Duodenal mucosa (tissue), 2 donors: Measurements from ENCODE around the gene DDX23.

Experiments
- H3K27ac ChIP-seq: one replicate; pipeline ENCODE4 v1.7.0; 2013; ENCODE audit warnings: low read depth, low read length
- H3K27me3 ChIP-seq, 2 donors: one replicate each; pipeline ENCODE4 v1.7.0; 2013; ENCODE audit warnings: low read length in 2 of 2, control low read depth in 1 of 2; ENCODE audit not compliant: insufficient read depth in 2 of 2, control insufficient read depth in 1 of 2
- H3K36me3 ChIP-seq, 2 donors: one replicate each; pipeline ENCODE4 v1.7.0; 2013; ENCODE audit warnings: low read length in 2 of 2, control low read depth in 1 of 2; ENCODE audit not compliant: insufficient read depth in 2 of 2, control insufficient read depth in 1 of 2
- H3K4me1 ChIP-seq, 2 donors: one replicate each; pipeline ENCODE4 v1.7.0; 2013; ENCODE audit warnings: low read length in 2 of 2, control low read depth in 1 of 2; ENCODE audit not compliant: insufficient read depth in 2 of 2, control insufficient read depth in 1 of 2
- H3K4me3 ChIP-seq, 2 donors: one replicate each; pipeline ENCODE4 v1.7.0; 2013; ENCODE audit warnings: low read length in 2 of 2, low read depth in 1 of 2
- H3K9ac ChIP-seq, 2 donors: one replicate each; pipeline ENCODE4 v1.7.0; 2013; ENCODE audit warnings: low read length in 2 of 2, low read depth in 1 of 2
- H3K9me3 ChIP-seq, 2 donors: one replicate each; pipeline ENCODE4 v1.7.0; 2013; ENCODE audit warnings: low read length in 2 of 2, control low read depth in 1 of 2; ENCODE audit not compliant: control insufficient read depth in 1 of 2

Gene DDX23

GRCh38 chr12:48826209-48826855 is 25.6 kb downstream of the DDX23 start:
- Histone ChIP-seq H3K9ac (no peak overlapping the region), H3K27ac (no peak overlapping the region), H3K4me1 (peaks cover 9 to 11% of the 10 kb centered on the region in 2 donors), H3K9me3 (no peaks in the 10 kb centered on the region), H3K27me3 (no peaks in the 10 kb centered on the region), H3K4me3 (no peak overlapping the region), H3K36me3 (peaks cover 38 to 66% of the 10 kb centered on the region in 2 donors)

- Histone ChIP-seq H3K27ac (no peak overlapping the region), H3K9ac (no peak overlapping the region), H3K36me3 (peaks cover 24 to 52% of the 10 kb centered on the region in 2 donors), H3K27me3 (no peaks in the 10 kb centered on the region), H3K4me1 (peaks cover 9 to 11% of the 10 kb centered on the region in 2 donors), H3K9me3 (no peaks in the 10 kb centered on the region), H3K4me3 (no peak overlapping the region)
Observed at GRCh38 chr12:48824905-48825304, 27.1 kb downstream of the DDX23 start.

GRCh38 chr12:48824112-48824511 is 27.9 kb downstream of the DDX23 start:
- Histone ChIP-seq H3K4me3 (no peak overlapping the region), H3K9ac (no peak overlapping the region), H3K27me3 (no peaks in the 10 kb centered on the region), H3K36me3 (peaks cover 16 to 46% of the 10 kb centered on the region in 2 donors), H3K9me3 (no peaks in the 10 kb centered on the region), H3K27ac (no peak overlapping the region), H3K4me1 (peaks cover 10 to 11% of the 10 kb centered on the region in 2 donors)

GRCh38 chr12:48823281-48823680 is 28.7 kb downstream of the DDX23 start:
- peaks cover 11 to 14% of the 10 kb centered on the region in 2 donors for H3K4me1 ChIP-seq
- no peak overlapping the region for H3K27ac ChIP-seq
- no peaks in the 10 kb centered on the region for H3K27me3 ChIP-seq
- no peak overlapping the region for H3K4me3 ChIP-seq
- no peaks in the 10 kb centered on the region for H3K9me3 ChIP-seq
- no peak overlapping the region for H3K9ac ChIP-seq
- H3K36me3 ChIP-seq: peaks cover 8 to 38% of the 10 kb centered on the region in 2 donors

- Histone ChIP-seq H3K4me1 (peaks cover 14 to 19% of the 10 kb centered on the region in 2 donors), H3K9me3 (no peaks in the 10 kb centered on the region), H3K27me3 (no peaks in the 10 kb centered on the region), H3K9ac (no peak overlapping the region), H3K36me3 (peaks cover 7 to 33% of the 10 kb centered on the region in 2 donors), H3K4me3 (no peak overlapping the region), H3K27ac (no peak overlapping the region)
Observed at GRCh38 chr12:48822711-48823110, 29.3 kb downstream of the DDX23 start.

- Histone ChIP-seq H3K4me1 (peaks cover 18 to 21% of the 10 kb centered on the region in 2 donors), H3K36me3 (peaks cover 7 to 27% of the 10 kb centered on the region in 2 donors), H3K4me3 (no peak overlapping the region), H3K9ac (no peak overlapping the region), H3K27ac (no peak overlapping the region), H3K27me3 (no peaks in the 10 kb centered on the region), H3K9me3 (no peaks in the 10 kb centered on the region)
Observed at GRCh38 chr12:48822139-48822538, 29.8 kb downstream of the DDX23 start.

- H3K27ac ChIP-seq: no peak overlapping the region
- H3K9me3 ChIP-seq: no peaks in the 10 kb centered on the region
- H3K4me3 ChIP-seq: no peak overlapping the region
- H3K27me3 ChIP-seq: no peaks in the 10 kb centered on the region
- H3K9ac ChIP-seq: no peak overlapping the region
- peaks cover 33% of the 10 kb centered on the region in 2 donors for H3K4me1 ChIP-seq
- peaks cover 0 to 10% of the 10 kb centered on the region in 2 donors for H3K36me3 ChIP-seq
Observed at GRCh38 chr12:48819986-48820725, 31.8 kb downstream of the DDX23 start.

- Histone ChIP-seq H3K27ac (no peak overlapping the region), H3K9ac (peak overlapping the region in 1 of 2 donors; percentile 32), H3K4me3 (peak overlapping the region; percentile 73 to 80)
Observed at GRCh38 chr12:48818831-48819590, 33.0 kb downstream of the DDX23 start.

GRCh38 chr12:48817873-48818830 is 33.8 kb downstream of the DDX23 start, which contains the start of gene CACNB3:
CACNB3 (plus strand) TSS chr12:48818496; CDS start chr12:48818930, 434 bp downstream.
- Histone ChIP-seq H3K36me3 (peaks cover 0 to under 1% of the 10 kb centered on the region in 2 donors), H3K27me3 (no peaks in the 10 kb centered on the region), H3K9me3 (no peaks in the 10 kb centered on the region), H3K4me1 (peaks cover 37 to 40% of the 10 kb centered on the region in 2 donors), H3K27ac (no peak within 1 kb of the TSS), H3K4me3 (peak within 1 kb of the TSS; percentile 73 to 80), H3K9ac (peak within 1 kb of the TSS; percentile 28 to 63)

More at GRCh38 chr12:48818831-48819590, 33.0 kb downstream of the DDX23 start:
- no peaks in the 10 kb centered on the region for H3K27me3 ChIP-seq
- H3K4me1 ChIP-seq: peaks cover 33 to 36% of the 10 kb centered on the region in 2 donors
- peaks cover 0 to 4% of the 10 kb centered on the region in 2 donors for H3K36me3 ChIP-seq
- no peaks in the 10 kb centered on the region for H3K9me3 ChIP-seq
